Suprapubic skin (tissue), 4 donors: ENCODE data around the gene MVD.

ENCODE experiments used
- EP300 ChIP-seq: sonication (generic); formaldehyde crosslinking; IDR thresholded peaks from one replicate; pipeline ENCODE4 v1.6.1; 2017; ENCODE audit warnings: antibody characterized with exemption
- POLR2A ChIP-seq, 2 donors: fragments of 450-650 bp; IDR thresholded peaks; one replicate each; pipeline ENCODE4 v1.6.1; 2017; ENCODE audit warnings: antibody characterized with exemption in 2 of 2, mild to moderate bottlenecking in 2 of 2, moderate library complexity in 2 of 2
- POLR2AphosphoS5 ChIP-seq, 3 donors: sonication (generic); formaldehyde crosslinking; IDR thresholded peaks; one replicate each; pipeline ENCODE4 v1.6.1; 2017; ENCODE audit warnings: antibody characterized with exemption in 3 of 3
- TF ChIP-seq, protein P1 (sequence below), 2 donors: fragments of 200-600 bp in 1 of 2; fragments of 450-650 bp in 1 of 2; sonication (generic) in 1 of 2; IDR thresholded peaks; one replicate each; pipeline ENCODE4 v1.5.1; 2016 to 2019; ENCODE audit warnings: antibody characterized with exemption in 2 of 2, mild to moderate bottlenecking in 1 of 2, moderate library complexity in 1 of 2

DNA sequence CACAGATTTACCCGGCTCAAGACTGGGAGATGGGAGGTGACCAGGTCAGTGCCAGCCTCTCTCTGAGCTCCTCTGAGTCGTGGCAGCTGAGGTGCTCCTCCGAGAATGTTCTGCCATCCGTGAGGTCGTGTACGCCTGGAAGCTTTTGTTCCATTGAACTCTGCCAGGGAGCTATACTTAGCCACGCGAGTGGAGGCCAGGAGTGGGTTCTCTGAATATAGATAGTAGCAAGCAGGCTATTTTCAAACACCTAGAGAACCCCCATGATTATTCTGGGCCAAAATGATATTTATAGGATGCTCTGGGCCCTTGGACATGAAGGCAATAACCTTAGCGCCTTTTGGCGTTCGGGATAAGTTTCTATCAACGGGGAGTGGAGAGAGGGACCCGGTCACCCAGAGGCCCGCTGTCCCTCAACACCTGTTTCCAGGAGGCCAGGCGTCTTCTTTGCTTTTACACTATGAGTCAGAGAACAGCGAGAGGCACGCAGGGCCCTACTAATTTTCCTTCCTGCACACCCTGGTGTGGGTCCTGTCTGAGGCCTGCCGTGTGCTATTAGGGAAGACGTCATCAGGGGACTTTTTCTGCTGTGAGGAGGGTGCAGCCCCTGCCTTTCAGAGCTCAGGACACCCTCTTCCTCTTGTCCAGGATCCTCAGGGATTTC lies 11.0 kb upstream of the MVD start:
- TF ChIP-seq, protein P1, sequence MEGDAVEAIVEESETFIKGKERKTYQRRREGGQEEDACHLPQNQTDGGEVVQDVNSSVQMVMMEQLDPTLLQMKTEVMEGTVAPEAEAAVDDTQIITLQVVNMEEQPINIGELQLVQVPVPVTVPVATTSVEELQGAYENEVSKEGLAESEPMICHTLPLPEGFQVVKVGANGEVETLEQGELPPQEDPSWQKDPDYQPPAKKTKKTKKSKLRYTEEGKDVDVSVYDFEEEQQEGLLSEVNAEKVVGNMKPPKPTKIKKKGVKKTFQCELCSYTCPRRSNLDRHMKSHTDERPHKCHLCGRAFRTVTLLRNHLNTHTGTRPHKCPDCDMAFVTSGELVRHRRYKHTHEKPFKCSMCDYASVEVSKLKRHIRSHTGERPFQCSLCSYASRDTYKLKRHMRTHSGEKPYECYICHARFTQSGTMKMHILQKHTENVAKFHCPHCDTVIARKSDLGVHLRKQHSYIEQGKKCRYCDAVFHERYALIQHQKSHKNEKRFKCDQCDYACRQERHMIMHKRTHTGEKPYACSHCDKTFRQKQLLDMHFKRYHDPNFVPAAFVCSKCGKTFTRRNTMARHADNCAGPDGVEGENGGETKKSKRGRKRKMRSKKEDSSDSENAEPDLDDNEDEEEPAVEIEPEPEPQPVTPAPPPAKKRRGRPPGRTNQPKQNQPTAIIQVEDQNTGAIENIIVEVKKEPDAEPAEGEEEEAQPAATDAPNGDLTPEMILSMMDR (IDR thresholded peaks at IDR 0.05), result no peak
- TF ChIP-seq POLR2AphosphoS5 (IDR thresholded peaks at IDR 0.05) (no peak), POLR2A (IDR thresholded peaks at IDR 0.05) (no peak), EP300 (no peak)
